GM18517 (cell line): ENCODE data around the gene SUN2.

Source experiments
- ATAC-seq: cut with Tn5 transposase; IDR thresholded peaks from one replicate; pipeline ENCODE4 v1.9.1; 2021; ENCODE audit warnings: mild to moderate bottlenecking, moderate library complexity; ENCODE audit not compliant: unreplicated experiment

SUN2 gene

DNA sequence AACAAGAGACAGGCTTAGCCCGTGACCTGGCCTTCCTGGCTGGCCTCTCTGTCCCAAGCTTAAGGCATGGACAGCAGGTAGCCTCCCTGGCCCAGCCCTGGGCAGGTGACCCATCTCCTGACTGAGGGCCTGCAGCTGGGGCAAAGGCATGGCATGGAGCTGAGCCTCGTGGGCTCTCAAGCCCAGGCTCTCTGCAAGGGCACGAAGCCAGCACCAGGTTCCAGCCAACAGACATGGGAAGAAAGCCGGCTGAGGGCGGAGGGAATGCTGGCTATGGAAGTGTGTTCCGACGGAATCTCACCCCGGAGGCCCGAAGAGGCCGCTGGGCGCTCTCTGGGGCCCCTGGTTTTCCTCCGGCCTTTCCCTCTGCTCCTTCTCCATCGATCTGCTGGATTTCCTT, 25.2 kb upstream of the SUN2 start:
- ATAC-seq: no peak

- no peak for ATAC-seq
These were observed 21.4 kb upstream of the SUN2 start for GRCh38 chr22:38777087-38777671.

DNA sequence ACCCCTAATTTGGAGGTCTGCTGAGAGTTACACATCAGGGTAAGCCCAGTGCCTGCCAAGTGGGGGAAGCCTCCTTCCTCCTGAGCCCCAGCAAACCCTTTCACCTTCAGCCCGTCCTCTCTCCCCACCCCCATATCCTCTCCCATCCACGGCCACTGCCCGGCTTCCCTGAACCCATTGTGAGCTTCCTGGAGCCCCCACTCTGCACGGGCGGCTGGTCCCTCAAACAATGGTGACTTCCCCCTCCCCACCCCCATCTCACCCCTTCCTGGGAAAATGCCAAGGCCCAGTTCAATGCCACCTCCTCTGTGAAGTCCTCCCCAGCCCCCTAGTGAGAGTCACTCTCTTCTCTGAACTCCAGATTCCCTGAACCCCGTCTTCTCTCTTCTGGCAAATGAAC, 20.3 kb upstream of the SUN2 start:
- ATAC-seq: no peak

DNA sequence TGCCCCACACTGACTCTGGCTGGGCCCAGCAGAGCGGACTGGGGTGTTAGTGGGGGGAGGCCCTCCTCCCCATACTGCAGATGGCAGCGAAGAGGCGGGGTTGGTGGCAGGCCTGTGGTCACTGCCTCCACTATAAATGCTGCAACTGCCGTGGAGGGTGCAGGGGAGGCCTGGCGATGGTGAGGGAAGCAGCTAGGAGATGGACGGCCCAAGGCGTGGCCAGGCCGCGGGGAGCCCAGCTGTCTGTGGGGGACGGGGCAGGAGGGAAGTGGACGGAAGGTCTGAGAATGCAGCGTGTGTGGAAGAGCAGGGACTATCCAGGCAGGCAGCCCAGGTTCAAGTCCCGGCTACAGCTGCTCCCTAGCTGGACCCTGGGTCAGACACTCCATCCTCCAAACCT, 19.9 kb upstream of the SUN2 start:
- ATAC-seq: no peak

GRCh38 chr22:38774496-38775166, 18.8 kb upstream of the SUN2 start:
- no peak for ATAC-seq

DNA sequence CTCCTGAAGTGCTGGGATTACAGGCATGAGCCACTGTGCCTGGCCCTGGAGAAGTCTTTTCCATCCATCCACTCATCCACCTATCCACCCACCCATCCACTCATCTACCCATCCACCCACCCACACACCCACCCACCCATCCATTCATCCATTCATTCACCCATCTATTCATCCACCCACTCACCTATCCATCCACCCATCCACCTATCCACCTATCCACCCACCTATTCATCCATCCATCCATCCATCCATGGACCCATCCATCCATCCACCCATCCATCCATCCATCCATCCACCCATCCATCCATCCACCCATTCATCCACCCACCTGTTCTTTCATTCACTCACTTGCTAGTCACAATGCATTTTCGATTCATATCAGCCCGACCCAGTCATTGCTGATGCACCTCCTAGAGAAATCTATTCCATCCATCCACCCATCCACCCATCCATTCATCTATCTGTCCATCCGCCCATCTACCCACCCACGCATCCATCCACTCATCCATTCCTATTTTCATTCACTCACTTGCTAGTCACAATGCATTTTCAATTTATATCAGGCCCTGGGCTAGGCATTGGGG, 17.7 kb upstream of the SUN2 start:
- no peak for ATAC-seq

DNA sequence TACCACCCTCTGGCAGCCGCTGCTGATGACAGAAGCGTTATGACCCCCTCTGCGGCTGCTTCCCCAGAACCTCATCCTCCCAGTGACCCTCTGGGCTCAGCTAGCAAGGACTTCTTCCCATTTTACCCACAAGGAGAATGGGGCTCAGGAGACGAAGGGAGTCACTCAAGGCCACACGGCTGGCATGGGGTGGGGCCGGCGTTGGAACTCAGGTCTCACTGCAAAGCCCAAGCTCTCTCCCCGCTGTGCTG, 16.8 kb upstream of the SUN2 start:
- no peak for ATAC-seq

GRCh38 chr22:38770257-38770949, 14.6 kb upstream of the SUN2 start:
- no peak for ATAC-seq

GRCh38 chr22:38768036-38768435, 12.2 kb upstream of the SUN2 start:
- no peak for ATAC-seq

- no peak for ATAC-seq
These were observed 11.5 kb upstream of the SUN2 start for GRCh38 chr22:38767313-38767712.

DNA sequence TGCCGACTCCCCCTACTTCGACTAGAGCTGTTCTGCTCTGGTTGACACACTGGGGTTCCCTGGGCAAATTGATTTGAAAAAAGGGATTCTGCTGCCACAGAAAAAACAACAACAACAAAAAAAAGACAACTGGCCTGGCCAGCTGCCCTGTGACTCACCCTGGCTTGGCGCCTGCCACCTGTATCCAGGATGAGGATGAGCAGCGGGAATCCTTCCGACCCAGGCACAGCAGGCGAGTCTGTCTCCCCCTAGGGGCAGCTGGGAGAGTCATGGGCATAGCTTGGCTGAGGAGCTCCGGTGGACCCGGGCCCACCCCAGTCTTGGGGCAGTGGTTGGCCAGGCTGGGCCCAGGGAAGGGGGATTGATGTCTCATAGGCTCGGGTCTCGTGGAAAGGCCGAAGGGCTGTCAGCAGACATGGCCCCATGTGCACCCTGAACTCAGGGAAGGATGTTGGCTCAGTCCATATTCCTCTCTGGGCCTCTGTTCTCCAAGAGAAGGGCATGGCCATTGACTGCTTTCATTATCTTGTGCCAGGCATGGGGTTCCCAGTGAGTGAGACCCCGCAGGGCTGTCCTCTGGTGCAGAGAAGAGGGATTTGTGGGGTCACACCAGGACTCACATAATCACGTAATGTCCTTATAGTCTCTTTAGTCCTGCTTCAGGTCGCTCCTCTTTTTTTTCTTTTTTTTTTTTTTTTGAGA, 10.4 kb upstream of the SUN2 start:
- no peak for ATAC-seq

- no peak for ATAC-seq
These were observed 6.8 kb upstream of the SUN2 start for GRCh38 chr22:38762551-38762983.

DNA sequence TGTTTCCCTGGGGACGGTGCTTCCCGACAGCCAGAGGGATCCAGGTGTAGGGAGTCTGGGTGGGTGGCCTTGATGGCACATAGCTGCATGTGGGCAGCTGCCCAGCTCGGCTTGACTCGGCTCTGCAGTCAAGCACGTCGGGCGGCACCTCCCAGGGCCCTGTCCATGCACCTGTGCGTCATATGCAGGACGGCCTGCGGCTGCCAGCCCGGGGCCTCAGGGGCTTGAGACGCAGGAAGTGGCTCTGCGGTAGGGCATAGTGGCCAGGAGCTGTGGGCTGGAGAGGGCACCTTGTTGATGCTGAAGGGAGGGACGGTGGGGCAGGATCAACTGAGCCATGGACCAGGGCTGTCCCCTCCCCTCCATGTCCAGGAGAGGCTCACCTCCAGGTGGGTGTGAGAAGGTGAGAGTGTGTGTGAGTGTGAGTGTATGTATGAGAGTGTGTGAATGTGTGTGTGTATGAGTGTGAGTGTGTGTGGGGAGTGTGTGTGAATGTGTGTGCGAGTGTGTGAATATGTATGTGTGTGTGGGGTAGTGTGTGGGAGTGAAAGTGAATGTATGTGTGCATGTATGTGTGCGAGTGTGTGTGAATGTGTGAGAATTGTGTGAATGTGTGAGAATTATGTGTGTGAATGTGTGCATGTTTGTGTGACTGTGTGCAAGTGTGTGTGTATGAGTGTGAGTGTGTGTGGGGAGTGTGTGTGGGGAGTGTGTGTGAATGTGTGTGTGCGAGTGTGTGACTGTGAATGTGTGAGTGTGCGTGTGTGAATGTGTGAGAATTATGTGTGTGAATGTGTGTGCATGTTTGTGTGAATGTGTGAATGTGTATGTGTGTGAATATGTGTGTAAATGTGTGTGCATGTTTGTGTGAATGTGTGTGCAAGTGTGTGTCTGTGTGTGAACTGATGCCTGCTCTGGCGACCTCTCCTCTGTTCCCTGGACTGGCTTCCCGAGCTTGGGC, 5.7 kb upstream of the SUN2 start:
- ATAC-seq: no peak

DNA sequence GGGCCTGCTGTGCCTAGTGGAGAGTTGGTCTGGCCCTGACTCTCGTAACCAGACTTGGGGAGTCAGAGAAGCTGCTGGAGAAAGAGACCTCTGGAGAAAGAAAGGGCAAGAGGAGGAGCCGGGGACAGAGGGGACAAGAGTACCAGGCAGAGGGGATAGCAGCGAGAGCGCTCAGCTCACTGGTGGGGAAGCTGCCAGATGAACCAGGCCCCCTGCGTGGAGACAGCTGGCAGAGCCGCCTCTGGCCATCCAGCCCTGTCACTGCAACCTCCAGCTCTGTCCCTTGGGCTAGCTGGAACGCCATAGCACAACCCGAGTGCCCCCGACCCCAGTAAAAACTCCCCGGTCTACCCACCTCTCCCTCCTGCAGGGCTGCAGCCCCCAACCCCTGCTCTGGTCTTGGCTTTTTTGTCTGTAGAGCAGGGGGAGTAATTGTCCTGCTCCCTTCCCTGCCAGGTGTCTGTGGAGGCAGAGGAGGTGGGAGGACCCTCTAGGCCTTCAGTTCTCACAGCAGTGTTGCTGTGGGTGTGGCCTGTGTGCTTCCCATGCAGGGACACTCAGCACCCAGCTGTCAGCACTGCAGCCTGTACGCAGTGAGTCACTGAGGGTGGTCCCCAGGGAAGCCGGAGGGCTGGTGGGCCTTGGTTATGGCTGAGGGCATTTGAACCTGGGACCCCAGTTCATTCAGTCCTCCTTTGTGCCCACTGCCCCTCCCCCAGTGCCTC, 4.8 kb upstream of the SUN2 start:
- ATAC-seq: no peak

GRCh38 chr22:38759005-38759404, 3.2 kb upstream of the SUN2 start:
- no peak for ATAC-seq

DNA sequence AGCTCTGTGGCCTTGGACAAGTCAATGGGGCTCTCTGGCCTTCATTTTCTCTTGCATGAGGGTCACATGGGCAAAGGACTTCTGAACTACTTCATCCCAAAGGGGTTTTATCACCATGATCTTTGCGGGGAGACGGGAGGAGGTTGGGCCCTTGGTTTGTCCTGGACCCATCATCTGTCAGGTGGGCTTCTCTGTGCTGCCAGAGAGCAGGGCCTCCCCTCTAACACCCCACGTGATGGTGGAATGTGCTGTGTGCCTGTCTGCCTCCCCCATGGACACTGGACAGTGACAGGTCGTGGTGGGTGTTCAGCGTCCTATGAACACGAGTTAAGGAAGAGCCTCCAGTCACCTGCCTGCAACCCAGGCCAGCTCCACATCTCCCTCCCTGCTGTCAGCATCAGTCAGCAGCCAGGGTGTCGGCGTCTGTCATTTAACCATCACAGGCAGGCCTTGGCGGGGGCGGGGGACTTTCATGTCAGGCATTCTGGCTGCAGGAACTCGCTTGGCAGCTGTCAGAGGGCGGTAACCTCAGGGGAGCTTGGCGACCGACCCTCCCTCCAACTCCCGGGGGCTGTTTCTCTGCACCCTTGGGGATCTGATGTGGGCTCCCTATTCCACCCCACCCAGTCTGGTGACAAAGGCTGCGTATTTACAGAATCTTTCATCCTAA, 2.6 kb upstream of the SUN2 start:
- no peak for ATAC-seq

- ATAC-seq: no peak
These were observed 1.6 kb upstream of the SUN2 start for GRCh38 chr22:38757464-38757757.

GRCh38 chr22:38756711-38757463, 1.1 kb upstream of the SUN2 start:
- no peak for ATAC-seq
